Endodermal cell (in vitro differentiated cells): ENCODE results near the gene HAND1. TPM values are rescaled to one million over a fixed set of nuclear protein-coding genes. Genes with fewer than 3 reads are reported as not detected.

Experiments
- DNase-seq: peaks from one replicate; pipeline ENCODE4 v3.0.0-alpha.2; 2017
- H3K27ac ChIP-seq: 2 replicates; pipeline ENCODE4 v1.5.1; 2013; ENCODE audit warnings: mild to moderate bottlenecking, low read depth, low read length, moderate library complexity
- H3K27me3 ChIP-seq: 2 replicates; pipeline ENCODE4 v1.6.1; 2013; ENCODE audit warnings: mild to moderate bottlenecking, low read length, moderate library complexity; ENCODE audit not compliant: insufficient read depth, control insufficient read depth, poor library complexity, severe bottlenecking
- H3K36me3 ChIP-seq: 2 replicates; pipeline ENCODE4 v1.7.0; 2013; ENCODE audit warnings: mild to moderate bottlenecking, low read length, moderate library complexity; ENCODE audit not compliant: control insufficient read depth, insufficient read depth
- H3K4me1 ChIP-seq: one replicate; pipeline ENCODE4 v1.7.0; 2013; ENCODE audit warnings: low read length; ENCODE audit not compliant: control insufficient read depth, insufficient read depth
- H3K4me3 ChIP-seq: 2 replicates; pipeline ENCODE4 v1.5.1; 2013; ENCODE audit warnings: mild to moderate bottlenecking, low read length, moderate library complexity
- H3K9ac ChIP-seq: 2 replicates; pipeline ENCODE4 v1.6.1; 2013; ENCODE audit warnings: mild to moderate bottlenecking, low read length, moderate library complexity; ENCODE audit not compliant: poor library complexity, severe bottlenecking; ENCODE audit errors: extremely low read depth
- H3K9me3 ChIP-seq: 2 replicates; pipeline ENCODE4 v1.6.1; 2013; ENCODE audit warnings: mild to moderate bottlenecking, low read length, moderate library complexity; ENCODE audit not compliant: control insufficient read depth
- H3K27ac Mint-ChIP-seq: 2 replicates; pipeline ENCODE4 v1.8.0; 2020; ENCODE audit warnings: mixed read lengths
- H3K27me3 Mint-ChIP-seq: 2 replicates; pipeline ENCODE4 v1.8.0; 2021; ENCODE audit warnings: mild to moderate bottlenecking, mixed read lengths; ENCODE audit not compliant: insufficient read depth
- H3K36me3 Mint-ChIP-seq: 2 replicates; pipeline ENCODE4 v1.8.0; 2020; ENCODE audit warnings: low read depth, mixed read lengths
- H3K4me1 Mint-ChIP-seq: 2 replicates; pipeline ENCODE4 v1.8.0; 2020; ENCODE audit warnings: mixed read lengths
- H3K4me3 Mint-ChIP-seq: 2 replicates; pipeline ENCODE4 v1.8.0; 2020; ENCODE audit warnings: mild to moderate bottlenecking, moderate library complexity, mixed read lengths
- H3K9me3 Mint-ChIP-seq: 2 replicates; pipeline ENCODE4 v1.8.0; 2020; ENCODE audit warnings: mild to moderate bottlenecking, mixed read lengths
- CTCF ChIP-seq: fragments of 200-600 bp; sonication (generic); conservative IDR thresholded peaks from 2 replicates; pipeline ENCODE4 v1.5.0; 2021; ENCODE audit warnings: antibody characterized with exemption, mild to moderate bottlenecking
- WGBS, 2 experiments: methylation state at CpG; one replicate each; pipeline versions ENCODE4 v1.1.5 to v1.1.7; 2013; ENCODE audit warnings: missing lambda C conversion rate in 2 of 2, mixed read lengths in 1 of 2; ENCODE audit not compliant: insufficient coverage in 1 of 2, insufficient read length in 1 of 2; 5-methylcytosine and 5-hydroxymethylcytosine counted together
- total RNA-seq, 2 donors: library from RNA; stranded (reverse); fragmentation: NEBNext Ultra II Directional in 1 of 2; extraction: Animal tissue kit (Norgen Biotek cat#: 25700) in 1 of 2; gene quantifications; 2 replicates in 1 of 2; 3 replicates in 1 of 2; pipeline ENCODE4 v1.2.1, GENCODE V29; 2021

The HAND1 gene
- total RNA-seq, 2 donors from 2014 or later: not detected

DNA sequence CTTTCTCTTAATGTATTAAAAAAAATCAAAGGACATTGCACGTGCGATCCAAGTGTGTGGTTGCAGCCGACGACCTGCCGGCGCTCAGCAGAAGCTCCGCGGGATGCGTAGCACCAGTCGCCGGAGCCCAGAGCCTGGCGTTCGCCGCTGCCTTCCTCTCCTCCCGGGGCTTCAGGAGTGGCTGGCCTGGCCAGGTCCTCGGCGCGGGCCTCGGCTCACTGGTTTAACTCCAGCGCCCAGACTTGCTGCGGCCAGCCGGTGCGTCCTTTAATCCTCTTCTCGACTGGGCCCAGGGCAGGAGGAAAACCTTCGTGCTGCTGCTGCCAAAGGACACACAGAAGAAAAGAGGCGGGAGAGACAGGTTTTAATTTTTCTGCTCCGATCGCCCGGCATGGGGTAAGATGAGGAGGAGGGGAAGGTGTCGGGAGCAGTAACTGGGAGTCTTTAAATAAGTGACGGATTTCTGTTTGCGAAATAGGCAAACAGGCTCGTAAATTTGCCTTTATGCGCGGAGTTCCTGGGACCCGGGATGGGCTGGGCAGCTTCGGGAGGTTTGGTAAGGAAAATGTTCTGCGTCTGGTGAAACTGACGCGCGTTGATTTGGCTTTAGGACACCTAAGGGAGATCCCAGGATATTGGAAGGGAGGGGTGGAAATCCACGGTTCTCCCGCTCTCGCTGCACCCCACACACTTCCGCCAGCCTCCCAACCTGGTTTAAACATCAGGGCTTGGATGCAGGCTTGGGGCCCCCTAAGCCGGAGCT is 2.3 kb downstream of the HAND1 start:
- peak overlapping the region; percentile 40 for H3K4me3 Mint-ChIP-seq
- Histone ChIP-seq H3K4me3 (peak overlapping the region; percentile 76), H3K27me3 (peaks cover 100% of the 10 kb centered on the region), H3K9ac (no peak overlapping the region), H3K27ac (no peak overlapping the region), H3K36me3 (no peaks in the 10 kb centered on the region), H3K4me1 (peaks cover 4% of the 10 kb centered on the region), H3K9me3 (no peaks in the 10 kb centered on the region)
- 1 to 5% methylated on average over 24 to 46 of the region's 46 CpGs for WGBS, 2 experiments
- H3K27me3 Mint-ChIP-seq: peaks cover 100% of the 10 kb centered on the region
- peak; percentile 84 for DNase-seq
- no peaks in the 10 kb centered on the region for H3K36me3 Mint-ChIP-seq
- no peak for TF ChIP-seq CTCF
- H3K27ac Mint-ChIP-seq: no peak overlapping the region
- peaks cover 49% of the 10 kb centered on the region for H3K4me1 Mint-ChIP-seq
- H3K9me3 Mint-ChIP-seq: no peaks in the 10 kb centered on the region

GRCh38 chr5:154474396-154475334 is 3.4 kb downstream of the HAND1 start:
- H3K27ac Mint-ChIP-seq: no peak overlapping the region
- no peaks in the 10 kb centered on the region for H3K36me3 Mint-ChIP-seq
- peaks cover 44% of the 10 kb centered on the region for H3K4me1 Mint-ChIP-seq
- no peak for DNase-seq
- Histone ChIP-seq H3K36me3 (no peaks in the 10 kb centered on the region), H3K4me3 (no peak overlapping the region), H3K9me3 (no peaks in the 10 kb centered on the region), H3K9ac (no peak overlapping the region), H3K27ac (no peak overlapping the region), H3K4me1 (peaks cover under 1% of the 10 kb centered on the region), H3K27me3 (peaks cover 100% of the 10 kb centered on the region)
- H3K9me3 Mint-ChIP-seq: no peaks in the 10 kb centered on the region
- TF ChIP-seq CTCF: no peak
- H3K4me3 Mint-ChIP-seq: peak overlapping the region; percentile 40
- H3K27me3 Mint-ChIP-seq: peaks cover 99% of the 10 kb centered on the region
- 4 to 5% methylated on average over 7 to 17 of the region's 17 CpGs for WGBS, 2 experiments

- H3K27ac ChIP-seq: no peak overlapping the region
- 0 to 1% methylated on average over 24 to 40 of the region's 40 CpGs for WGBS, 2 experiments
- peaks cover 99% of the 10 kb centered on the region for H3K27me3 Mint-ChIP-seq
- no peaks in the 10 kb centered on the region for H3K36me3 ChIP-seq
- peaks cover 100% of the 10 kb centered on the region for H3K27me3 ChIP-seq
- no peaks in the 10 kb centered on the region for H3K9me3 ChIP-seq
- peak; percentile 79 for DNase-seq
- no peaks in the 10 kb centered on the region for H3K4me1 ChIP-seq
- no peak overlapping the region for H3K9ac ChIP-seq
- H3K4me3 ChIP-seq: peak overlapping the region; percentile 50
- no peak for TF ChIP-seq CTCF
- no peaks in the 10 kb centered on the region for H3K9me3 Mint-ChIP-seq
- H3K4me1 Mint-ChIP-seq: peaks cover 41% of the 10 kb centered on the region
- H3K36me3 Mint-ChIP-seq: no peaks in the 10 kb centered on the region
- H3K27ac Mint-ChIP-seq: no peak overlapping the region
- H3K4me3 Mint-ChIP-seq: peak overlapping the region; percentile 40
Observed at GRCh38 chr5:154473581-154474283, 4.3 kb downstream of the HAND1 start.
